NCI-H524 (cell line): ENCODE data around the gene THSD7A.

ENCODE experiments used
- DNase-seq, 2 experiments: peaks; one replicate each; lab custom pipeline; 2025; lab: John Stamatoyannopoulos, UW

THSD7A gene

DNA sequence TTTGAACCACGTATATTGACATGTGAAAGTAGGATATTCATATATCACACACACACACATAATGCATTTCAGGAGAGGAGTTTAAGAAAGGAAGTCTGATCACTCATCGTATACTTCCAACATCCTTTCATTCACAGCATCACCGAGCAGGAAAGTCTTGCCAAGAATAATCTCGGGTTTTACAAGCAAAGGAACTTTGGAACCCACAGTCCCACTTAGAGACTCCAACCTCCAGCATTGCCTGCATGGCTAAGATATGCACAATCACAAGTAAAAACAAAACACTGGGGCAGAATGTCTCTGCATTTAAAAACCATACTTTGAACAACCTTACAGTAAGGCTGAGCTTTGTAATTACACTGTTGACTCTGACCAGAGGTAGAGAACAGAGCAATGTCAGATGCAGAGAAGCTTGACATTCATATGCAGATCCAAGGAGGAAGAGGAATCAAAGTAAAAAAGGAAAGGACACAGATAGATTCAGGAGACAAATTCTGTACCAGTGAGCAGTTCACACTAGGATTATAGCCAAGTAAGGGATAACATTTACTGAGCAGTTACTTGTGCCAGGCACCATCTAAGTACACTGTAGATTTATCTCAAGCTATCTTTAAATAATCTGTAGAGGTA, 14.8 kb downstream of the THSD7A start:
- no peak for DNase-seq

DNA sequence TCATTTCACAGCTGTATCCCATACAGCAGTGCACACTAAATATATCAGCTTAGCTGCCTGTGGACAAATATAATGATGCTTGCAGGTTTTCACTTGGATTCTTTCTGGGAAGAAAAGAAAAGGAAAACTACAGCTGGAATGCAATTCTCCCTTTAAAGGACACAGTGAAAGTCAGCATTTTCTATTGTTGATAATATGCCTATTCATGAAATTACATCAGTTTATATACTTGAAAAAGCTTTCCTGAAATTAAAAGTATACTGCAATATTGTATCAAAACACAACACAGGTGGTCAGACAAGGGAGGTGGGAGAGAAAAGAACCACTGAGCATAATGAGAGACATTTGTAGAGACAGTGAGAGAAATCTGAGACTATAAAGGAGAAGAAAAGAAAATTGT, 20.3 kb downstream of the THSD7A start:
- DNase-seq = no peak

DNA sequence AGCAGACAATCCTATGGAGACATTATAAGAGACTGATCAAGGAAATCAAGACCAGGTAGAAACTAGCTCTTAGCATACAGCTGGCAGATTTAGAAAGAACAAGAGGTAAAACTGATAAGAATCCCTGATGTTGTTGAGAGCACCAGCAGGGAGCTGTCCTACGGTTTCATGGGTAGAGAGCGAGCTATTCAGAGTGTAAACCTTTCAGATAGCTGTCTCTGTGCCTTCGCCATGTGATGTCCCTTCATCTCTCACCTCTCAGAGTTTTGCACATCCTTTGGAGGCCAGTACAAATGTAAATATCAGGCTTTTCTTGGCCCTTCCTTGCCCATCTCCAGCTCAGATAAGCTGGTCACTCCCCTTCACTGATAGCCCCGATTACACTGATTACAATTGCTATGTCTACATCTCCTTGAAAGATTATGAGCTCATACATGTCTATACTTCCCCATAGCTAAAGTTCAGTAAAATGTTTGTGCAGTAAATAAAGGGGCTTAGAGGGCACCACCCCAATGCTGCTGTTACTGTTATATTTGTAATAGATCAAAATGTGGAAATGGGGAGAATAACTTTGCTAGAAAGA, 21.9 kb downstream of the THSD7A start:
- DNase-seq = no peak

DNA sequence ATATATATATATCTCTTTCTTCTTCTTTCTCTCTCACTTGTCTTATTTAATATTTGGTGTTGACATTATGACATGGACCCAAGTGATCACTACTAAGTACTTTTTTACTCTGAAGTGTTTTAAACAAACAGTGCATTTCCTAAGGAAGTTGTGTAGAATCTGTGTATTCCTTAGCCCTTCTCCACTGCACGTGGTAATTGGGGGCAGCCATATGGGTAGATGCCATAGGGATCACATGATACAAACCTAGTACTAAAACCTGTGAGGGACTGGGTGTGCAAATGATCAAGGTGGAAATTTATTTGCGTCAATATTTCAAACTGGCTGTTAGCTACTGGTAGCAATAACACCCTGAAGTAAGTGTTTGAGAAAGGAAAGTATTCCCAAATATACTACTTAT, 25.0 kb downstream of the THSD7A start:
- no peak for DNase-seq

DNA sequence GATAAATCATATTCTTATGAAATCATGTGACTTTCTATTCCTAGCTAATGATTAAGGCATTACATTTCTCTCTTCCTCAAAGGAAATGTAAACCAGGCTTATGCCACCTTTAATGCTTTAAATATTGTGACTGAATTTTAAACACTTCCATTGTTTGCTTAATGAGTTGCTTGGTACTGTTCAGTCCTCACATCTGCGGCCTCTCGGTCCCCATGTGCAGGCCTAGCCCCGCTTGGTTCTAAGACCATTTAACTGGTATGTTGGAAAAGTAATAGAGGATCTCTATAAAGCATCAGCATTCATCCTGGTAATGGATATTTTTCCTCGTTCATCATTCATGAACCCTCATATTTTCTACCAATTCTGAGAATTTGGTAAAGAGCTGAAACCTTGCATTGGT, 27.4 kb downstream of the THSD7A start:
- DNase-seq = no peak

DNA sequence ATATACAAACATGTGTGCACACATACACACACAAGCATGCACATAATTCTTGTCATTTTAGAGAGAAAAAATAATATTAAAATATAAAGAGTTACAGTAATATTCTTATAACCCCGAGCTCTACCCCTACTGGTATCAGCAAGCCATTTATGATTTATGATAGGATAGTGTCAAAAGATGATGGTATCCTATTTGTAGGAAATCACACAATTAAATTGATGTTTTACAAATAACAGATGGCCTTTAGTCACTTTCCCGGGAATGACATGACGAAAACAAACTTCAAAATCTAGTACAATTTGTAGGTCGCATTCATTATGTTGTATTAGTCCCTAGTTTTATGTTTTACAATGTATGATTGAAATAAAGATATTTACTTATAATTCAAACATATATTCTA, 36.8 kb downstream of the THSD7A start:
- DNase-seq = no peak

DNA sequence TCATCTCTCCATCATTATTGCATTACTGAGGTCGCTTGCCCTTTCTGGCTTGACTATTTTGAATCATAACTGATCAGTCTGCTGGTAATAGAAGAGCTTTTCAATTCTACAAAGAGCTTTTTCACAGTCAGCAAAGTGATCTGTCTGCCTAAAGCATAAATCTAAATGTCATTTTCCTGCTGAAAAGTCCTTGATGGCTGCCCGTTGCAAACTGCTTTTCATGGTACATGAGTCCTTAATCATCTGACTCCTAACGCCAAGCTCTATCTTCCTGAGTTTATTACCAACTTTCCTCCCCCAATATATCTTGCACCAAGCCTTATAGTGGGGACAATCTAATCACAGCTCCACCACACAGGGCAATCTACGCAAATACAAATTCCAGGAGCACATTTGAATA, 39.8 kb downstream of the THSD7A start:
- DNase-seq = no peak

DNA sequence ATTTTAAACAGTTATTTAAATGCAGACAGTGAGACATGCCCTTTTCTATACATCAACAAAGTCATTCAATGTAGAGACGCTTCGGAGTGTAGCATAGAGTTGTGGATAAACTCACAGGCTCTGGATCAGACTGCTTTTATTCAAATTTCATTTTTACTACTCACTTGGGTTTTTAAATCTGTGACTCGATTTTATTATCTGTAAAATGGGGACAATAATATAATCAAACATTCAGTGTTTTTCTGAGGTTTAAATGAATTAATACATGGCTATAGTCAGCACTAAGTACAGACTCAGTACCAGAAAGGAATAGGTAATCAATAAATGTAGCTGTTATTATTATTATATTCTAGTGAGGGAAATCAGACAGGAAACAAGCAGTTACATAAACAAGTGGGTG, 43.4 kb downstream of the THSD7A start:
- DNase-seq = no peak

DNA sequence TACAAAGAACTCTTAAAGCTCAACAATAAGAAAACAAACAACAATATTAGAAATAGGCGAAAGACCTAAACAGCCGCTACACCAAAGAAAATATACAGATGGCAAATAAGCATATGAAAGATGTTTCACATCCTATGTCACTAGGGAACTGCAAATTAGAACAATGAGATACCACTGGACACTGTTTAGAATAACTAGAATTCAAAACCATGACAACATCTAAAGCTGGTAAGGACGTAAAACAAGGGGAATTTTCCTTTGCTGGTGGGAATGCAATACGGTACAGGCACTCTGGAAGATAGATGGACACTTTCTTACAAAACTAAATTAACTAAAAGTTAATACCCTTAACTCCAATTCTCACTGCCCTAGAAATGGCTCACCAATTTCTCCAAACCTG, 44.5 kb downstream of the THSD7A start:
- no peak for DNase-seq

DNA sequence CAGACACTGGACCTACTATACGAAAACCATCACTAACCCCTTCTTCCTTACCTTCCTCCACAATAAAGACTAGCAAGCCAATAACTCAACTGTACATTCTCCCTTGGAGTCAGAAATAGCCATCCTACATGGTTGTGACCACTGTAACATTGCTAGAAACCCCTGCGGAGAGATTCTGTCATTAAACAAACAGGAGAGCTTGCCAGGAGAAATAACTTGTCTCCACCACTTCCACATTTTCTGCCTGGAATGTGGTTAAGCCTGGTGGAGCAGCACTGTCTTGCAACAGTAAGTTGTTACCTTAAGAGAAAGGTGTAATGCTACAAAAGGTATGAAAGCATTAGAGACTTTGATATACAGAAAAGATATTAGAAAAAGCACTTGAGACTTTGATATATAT, 45.8 kb downstream of the THSD7A start:
- no peak for DNase-seq

DNA sequence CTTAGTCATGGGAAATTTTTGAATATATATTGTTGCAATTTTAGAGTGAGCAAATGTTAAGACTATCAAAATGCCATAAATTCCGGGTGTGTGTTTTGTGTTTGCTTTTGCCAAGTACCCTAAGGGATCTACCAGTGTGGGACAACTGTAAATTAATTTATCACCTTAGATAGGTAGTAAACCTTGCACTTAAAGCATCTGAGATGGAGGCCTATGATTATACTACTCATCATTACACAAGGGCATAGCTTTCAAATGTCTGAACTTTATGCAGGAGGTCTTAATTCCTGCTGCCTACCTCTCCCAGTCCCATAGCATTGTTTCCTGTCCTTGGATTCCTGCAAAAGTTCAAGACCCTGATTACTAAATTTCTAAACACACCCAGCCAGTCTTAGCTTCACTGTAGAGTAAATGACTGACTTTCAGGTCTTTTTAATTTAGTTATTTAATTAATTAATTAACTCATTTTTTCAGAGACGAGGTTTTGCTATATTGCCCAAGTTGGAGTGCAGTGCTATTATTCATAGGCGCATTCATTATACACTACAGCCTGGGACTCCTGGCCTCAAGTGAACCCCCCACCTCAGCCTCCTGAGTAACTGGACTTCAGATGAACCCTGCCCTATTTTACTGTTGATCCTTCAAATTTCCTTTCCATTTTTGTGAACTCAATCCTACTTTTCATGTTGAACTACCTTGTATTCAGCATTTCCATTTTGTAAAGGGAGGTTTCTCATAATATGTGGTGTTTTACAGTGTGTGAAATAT, 47.0 kb downstream of the THSD7A start:
- DNase-seq = no peak

DNA sequence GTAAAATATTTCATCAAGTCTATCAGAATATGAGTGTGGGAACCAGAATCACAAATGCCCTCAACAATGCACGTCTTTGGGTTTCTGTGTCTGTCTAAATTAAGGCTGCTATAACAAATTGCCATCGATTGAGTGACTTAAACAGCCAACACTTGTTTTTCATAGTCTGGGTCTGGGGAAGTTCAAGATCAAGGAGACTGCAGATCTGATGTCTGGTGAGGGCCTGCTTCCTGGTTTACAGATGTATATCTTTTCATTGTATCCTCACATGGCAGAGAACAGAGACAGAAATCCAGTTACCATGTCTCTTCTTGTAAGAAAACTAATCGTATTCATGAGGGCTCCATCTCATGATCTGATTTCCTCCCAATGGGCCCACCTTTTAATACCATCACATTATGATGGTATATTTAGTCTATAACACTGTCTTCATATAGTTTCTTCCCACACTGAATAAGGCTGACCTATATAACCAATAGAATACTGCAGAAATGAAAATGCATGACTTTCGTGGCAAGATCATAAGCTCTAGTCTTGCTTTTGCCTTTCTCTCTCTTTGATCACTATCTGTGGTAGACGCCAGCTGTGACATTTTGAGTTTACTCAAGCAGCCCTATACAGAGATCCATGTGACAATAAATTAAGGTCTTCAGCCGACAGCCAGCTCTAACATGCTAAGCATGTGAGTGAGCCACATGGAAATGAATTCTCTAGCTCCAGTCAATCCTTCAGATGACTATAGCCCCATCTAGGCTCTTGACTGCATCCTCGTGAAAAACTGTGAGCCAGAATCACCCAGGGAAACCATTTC, 51.9 kb downstream of the THSD7A start:
- peak in 1 of 2 experiments; percentile 3 for DNase-seq

DNA sequence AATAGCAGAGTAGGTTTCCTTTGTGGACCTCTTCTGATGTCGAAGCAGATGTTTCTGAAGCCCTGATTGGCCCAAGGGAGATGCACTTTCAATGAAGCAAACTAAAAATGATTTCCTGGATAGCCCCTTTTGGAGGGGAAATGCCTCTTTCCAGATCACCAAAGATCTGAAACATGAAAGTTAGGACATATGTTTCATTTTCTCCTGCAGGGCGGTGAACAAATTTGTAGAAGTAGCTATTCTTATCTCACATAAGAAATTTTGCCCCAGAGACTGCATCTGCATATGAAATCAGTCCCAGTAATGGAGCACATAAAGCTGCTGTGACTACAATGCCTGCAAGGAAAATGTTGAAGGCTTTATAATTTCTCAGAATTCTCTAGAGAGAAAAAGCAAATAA, 56.0 kb downstream of the THSD7A start:
- no peak for DNase-seq

DNA sequence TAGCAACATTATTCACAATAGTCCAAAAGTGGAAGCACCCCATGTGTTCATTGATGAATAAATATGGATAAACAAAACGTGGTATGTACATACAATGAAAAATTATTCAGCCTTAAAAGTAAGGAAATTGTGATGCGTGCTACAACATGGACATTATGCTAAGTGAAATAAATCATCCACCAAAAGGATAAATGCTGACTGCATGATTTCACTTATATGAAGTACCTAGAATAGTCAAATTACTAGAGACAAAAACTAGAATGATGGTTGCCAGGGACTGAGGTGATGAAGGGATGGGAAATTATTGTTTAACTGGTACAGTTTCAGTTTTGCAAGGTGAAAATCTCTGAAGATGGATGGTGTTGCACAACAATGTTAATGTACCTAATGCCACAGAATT, 56.6 kb downstream of the THSD7A start:
- no peak for DNase-seq

DNA sequence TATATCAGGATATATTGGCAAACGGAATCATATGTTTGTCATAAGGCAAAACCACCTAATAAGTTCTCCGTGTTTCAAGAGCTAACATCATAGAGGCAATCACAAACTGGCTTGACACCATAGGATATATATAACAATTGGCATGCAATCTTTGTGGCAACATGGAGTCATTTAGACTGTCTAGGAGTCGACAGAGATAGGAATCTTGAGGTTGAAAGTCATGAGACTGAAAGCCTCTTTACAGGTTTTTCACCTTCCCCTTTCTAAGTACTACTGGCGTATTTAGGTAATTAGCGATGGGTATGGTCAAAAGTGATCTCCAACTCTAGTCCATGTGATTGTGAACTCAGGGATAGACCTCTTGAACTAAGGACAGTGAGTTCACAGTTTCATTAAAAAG, 63.7 kb downstream of the THSD7A start:
- no peak for DNase-seq

DNA sequence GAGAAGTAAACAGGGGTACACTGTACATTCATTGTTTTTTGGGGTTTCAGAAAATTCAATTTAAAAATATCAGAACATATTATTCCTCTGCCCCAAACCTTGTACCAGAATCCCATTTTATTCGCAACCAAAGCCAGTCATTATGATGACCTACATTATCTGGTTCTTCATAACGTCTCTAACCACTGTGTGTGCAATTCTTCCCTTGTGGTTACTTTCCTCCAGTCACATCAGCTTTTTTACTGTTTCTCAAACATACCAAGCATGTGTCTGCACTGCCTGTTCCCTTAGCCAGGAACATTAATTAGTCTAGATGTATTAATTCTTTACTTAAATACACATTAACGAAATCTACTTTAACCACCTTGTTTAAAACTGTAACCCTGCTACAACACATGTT, 64.8 kb downstream of the THSD7A start:
- DNase-seq = no peak

DNA sequence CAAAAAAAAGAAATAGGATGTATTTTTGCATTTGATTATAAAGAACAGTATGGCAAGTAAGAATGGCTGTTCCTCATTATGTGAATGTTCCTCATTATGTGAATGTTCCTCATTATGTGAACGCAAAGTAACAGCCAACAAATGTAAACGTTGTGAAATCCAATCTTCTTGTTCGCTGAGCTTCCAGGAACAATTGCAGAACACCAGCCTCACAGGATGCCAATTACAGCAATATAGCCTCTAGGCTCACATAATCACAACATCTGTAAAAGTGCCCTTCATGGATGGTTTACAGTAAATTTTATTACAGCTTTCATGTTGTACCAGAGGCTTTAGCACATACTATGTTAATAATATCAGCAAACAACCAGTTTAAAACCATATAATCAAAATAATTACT, 71.6 kb downstream of the THSD7A start:
- peak in 1 of 2 experiments; percentile 3 for DNase-seq

DNA sequence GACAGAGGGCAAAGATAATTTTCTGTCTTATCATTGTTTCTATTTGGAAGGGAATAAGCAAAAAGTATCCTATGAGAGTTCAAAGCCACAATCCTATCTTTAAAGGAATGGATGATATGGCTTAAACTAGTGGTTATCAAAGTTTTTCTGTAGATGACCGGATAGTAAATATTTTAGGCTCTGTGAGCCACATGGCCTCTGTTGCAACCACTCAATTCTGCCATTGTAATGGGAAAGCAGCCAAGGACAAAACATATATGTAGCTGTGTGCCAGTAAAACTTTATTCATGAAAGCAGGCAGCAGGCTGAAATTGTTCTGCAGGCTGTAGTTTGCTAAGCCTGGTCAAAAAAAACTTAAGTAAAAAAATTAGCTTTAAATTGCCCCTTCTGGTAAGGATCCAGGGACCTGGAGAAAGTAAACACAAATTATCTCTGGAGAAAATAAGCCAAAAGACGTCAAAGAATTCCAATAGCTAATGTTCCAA, 73.3 kb downstream of the THSD7A start:
- no peak for DNase-seq

DNA sequence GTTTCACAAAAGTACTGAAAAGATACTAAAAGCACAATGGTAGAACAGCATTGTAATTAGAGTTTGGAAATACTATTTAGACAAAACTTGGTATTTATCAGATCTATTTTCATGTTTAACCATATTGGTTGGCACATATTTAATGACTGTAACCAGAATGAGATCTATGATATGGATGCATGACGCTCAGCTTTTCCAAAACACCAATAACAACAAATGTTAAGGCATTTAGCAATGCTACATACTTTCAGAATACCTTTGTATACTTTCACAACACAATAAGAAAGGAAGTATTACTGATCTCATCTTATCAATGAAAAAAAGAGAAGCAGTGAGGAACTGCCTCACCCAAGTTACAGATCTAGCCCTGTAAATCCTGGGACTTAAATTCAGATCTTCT, 74.8 kb downstream of the THSD7A start:
- DNase-seq = no peak

DNA sequence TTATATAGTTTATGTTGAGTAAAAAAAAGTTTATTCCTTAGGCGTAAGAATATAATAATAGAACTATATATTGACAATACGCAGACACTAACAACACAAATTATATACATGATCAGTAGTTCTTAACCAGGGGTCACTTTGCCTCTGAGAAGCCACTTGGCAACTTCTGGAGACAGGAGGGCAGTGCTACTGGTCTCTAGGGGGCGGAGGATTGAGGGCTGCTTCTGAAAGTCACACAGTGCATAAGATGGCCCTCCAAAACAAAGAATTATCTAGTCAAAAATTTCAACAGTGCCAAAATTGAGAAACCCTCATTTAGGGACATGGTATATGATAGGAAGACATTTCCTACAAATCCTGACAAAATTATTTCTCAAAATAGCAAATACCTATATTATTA, 77.1 kb downstream of the THSD7A start:
- no peak for DNase-seq

DNA sequence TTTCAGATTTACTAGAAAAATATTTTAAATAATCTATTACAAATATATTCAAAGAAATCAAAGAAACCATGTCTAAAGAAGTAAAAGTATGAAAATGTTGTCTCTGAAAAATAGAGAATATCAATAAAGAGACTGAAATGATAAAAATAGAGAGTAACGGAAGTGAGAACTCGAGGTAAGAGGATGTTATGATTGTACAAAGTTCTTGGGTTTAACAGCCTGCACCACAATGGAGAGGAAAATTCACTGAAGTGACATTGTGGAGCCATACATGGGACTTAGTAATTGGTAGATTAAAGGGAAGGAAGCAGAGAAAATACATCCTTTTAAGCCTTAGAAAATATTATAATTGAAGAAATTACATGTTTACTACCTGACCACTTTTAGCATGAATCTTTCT, 77.9 kb downstream of the THSD7A start:
- no peak for DNase-seq

DNA sequence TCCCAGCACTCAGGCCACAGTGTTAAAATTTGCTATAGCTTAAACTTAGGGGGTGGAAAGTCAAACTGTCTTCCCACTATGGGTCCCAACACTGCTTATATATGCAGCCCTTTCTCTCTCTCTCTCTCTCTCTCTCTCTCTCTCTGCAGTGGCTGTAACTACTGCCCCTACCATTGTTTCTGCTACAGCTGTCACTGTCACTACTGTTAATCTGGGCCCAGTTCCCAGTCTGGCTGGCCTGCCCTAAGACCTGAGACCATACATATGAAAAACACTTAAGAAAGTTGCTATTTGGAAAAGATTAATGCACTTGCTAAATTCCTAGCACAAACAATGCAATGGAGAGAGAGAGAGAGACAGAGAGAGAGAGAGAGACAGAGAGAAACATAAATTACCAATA, 78.6 kb downstream of the THSD7A start:
- peak in 1 of 2 experiments; percentile 52 for DNase-seq
